ENCODE measurements around the gene SBF1. TPM values are rescaled to one million over a fixed set of nuclear protein-coding genes. Genes with fewer than 3 reads are reported as not detected.

The SBF1 gene
- total RNA-seq, 4 donors from 2014 or later, result 19.9 to 66.1 (median 26.7) TPM

Other genes starting within 250 kb of the SBF1 start
- 10 to 100 TPM; 21.1 to 60.3 (median 25.6) TPM for gene TUBGCP6, start 230.0 kb downstream of the SBF1 start, total RNA-seq
- gene HDAC10, start 223.8 kb downstream of the SBF1 start, total RNA-seq, result 10 to 100 TPM; 10.4 to 55.0 (median 22.7) TPM
- 10 to 100 TPM in 1 of 4 donors, 1 to 10 TPM in 3; 3.6 to 17.7 (median 5.4) TPM for gene MAPK12, start 213.4 kb downstream of the SBF1 start, total RNA-seq
- 10 to 100 TPM in 2 of 4 donors, 1 to 10 TPM in 2; 6.2 to 53.5 (median 13.1) TPM for gene MAPK11, start 204.7 kb downstream of the SBF1 start, total RNA-seq
- 100 to 1,000 TPM in 2 of 4 donors, 10 to 100 TPM in 2; 59.2 to 128 (median 97.0) TPM for gene PLXNB2, start 167.4 kb downstream of the SBF1 start, total RNA-seq
- gene DENND6B, start 148.0 kb downstream of the SBF1 start, total RNA-seq, result 1 to 10 TPM; 1.5 to 4.0 (median 1.9) TPM
- 10 to 100 TPM; 23.8 to 86.3 (median 37.0) TPM for gene PPP6R2, start 131.7 kb downstream of the SBF1 start, total RNA-seq
- not detected for gene ADM2, start 6.5 kb upstream of the SBF1 start, total RNA-seq
- not detected for gene MIOX, start 11.8 kb upstream of the SBF1 start, total RNA-seq
- gene LMF2, start 32.7 kb upstream of the SBF1 start, total RNA-seq, result 10 to 100 TPM; 24.1 to 76.3 (median 37.0) TPM
- gene NCAPH2, start 33.2 kb upstream of the SBF1 start, total RNA-seq, result 10 to 100 TPM; 15.3 to 55.6 (median 27.8) TPM
- gene SCO2, start 50.6 kb upstream of the SBF1 start, total RNA-seq, result 10 to 100 TPM in 1 of 4 donors, 1 to 10 TPM in 3; 1.5 to 10.7 (median 8.3) TPM
- 100 to 1,000 TPM in 3 of 4 donors, 10 to 100 TPM in 1; 28.9 to 129 (median 108) TPM for gene TYMP, start 55.0 kb upstream of the SBF1 start, total RNA-seq
- gene KLHDC7B, start 70.9 kb upstream of the SBF1 start, total RNA-seq, result not detected
- gene SYCE3, start 87.9 kb upstream of the SBF1 start, total RNA-seq, result 1 to 10 TPM in 2 of 4 donors, not detected in 2; 2.2 to 3.3 TPM
- 10 to 100 TPM in 2 of 4 donors, 1 to 10 TPM in 2; 7.8 to 20.3 (median 10.8) TPM for gene CPT1B, start 103.4 kb upstream of the SBF1 start, total RNA-seq
- 10 to 100 TPM; 44.7 to 80.3 (median 51.3) TPM for gene CHKB, start 107.8 kb upstream of the SBF1 start, total RNA-seq
- gene MAPK8IP2, start 125.8 kb upstream of the SBF1 start, total RNA-seq, result 1 to 10 TPM in 1 of 4 donors, under 1 TPM in 2, not detected in 1; 0.19 to 1.1 (median 0.51) TPM
- gene ARSA, start 153.1 kb upstream of the SBF1 start, total RNA-seq, result 10 to 100 TPM; 19.9 to 56.1 (median 32.4) TPM
- gene SHANK3, start 197.8 kb upstream of the SBF1 start, total RNA-seq, result 10 to 100 TPM in 3 of 4 donors, 1 to 10 TPM in 1; 5.1 to 87.2 (median 15.2) TPM

All from subcutaneous adipose tissue (tissue), 4 donors.